ENCODE measurements around the gene ALDH4A1. TPM values are rescaled to one million over a fixed set of nuclear protein-coding genes. Genes with fewer than 3 reads are reported as not detected.

Gene ALDH4A1
- total and polyA plus RNA-seq, 9 of the 15 experiments (the other 6 are each of a cell fraction or from before 2014, with no cell fraction given) = 0.27 to 31.4 (median 16.6) TPM

DNA sequence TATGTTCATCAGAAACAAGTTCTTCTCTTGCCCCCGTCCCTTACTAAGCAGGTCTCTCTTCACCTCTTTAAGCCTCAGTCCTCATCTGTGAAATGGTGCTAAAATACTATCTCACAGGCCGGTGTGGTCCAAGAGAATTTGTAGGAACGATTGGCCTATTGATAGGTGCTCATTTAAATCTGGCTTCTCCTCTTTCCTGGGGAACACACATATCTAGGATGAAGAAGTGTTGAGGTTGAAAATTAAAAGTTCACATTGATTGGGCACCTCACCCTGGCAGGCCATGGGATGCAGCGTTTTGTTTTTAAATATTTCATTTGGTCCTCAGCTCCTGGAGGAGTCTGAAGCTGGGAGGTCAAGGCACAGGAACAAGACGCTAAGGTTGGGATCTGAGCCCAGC lies 34.0 kb downstream of the ALDH4A1 start (continued):
- no peak for TF ChIP-seq KAT8 (IDR thresholded peaks at IDR 0.05; ENCODE audit: low read depth)
- TF ChIP-seq ZNF282 (CRISPR knock-in tag; IDR thresholded peaks at IDR 0.05) = no peak
- TF ChIP-seq, protein P1, sequence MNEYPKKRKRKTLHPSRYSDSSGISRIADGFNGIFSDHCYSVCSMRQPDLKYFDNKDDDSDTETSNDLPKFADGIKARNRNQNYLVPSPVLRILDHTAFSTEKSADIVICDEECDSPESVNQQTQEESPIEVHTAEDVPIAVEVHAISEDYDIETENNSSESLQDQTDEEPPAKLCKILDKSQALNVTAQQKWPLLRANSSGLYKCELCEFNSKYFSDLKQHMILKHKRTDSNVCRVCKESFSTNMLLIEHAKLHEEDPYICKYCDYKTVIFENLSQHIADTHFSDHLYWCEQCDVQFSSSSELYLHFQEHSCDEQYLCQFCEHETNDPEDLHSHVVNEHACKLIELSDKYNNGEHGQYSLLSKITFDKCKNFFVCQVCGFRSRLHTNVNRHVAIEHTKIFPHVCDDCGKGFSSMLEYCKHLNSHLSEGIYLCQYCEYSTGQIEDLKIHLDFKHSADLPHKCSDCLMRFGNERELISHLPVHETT (CRISPR knock-in tag; conservative IDR thresholded peaks at IDR 0.05 in 1 of 2, IDR thresholded peaks at IDR 0.05 in 1 of 2) = no peak
- TF ChIP-seq SP1 (CRISPR knock-in tag; IDR thresholded peaks at IDR 0.05) = no peak
- TF ChIP-seq SIN3A (IDR thresholded peaks at IDR 0.05; ENCODE audit: borderline replicate concordance in 2 of 2, control insufficient read depth in 1 of 2, low read depth in 2 of 2, low read length in 2 of 2) = no peak
- TF ChIP-seq CXXC5 (CRISPR knock-in tag; IDR thresholded peaks at IDR 0.05) = no peak

DNA sequence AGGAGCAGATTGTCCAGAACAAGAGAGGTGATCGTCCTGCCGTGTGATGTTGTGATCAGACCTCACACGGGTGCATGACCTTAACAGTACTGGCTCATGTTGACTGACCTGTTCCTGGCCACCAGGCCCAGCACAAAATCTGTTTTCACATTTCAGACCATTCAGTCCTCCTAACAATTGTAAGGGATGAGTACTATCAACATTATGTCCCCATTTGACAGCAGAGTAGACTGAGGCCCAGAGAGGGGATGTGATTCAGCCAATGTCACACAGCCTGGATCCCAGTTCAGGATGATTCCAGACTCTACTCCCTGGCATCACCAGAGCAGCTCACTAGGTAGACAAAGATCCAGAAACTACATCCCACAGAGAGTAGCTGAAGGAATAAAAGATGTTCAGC lies 35.5 kb downstream of the ALDH4A1 start:
- WGBS (ENCODE audit: insufficient coverage, low coverage, missing lambda C conversion rate) = 6% methylated on average over 3 of the region's 3 CpGs
- Histone ChIP-seq H3K27me3 (ENCODE audit: control insufficient read depth in 2 of 2, insufficient read depth in 2 of 2, low read length in 2 of 2) (peaks cover 39 to 77% of the 10 kb centered on the region in 2 experiments), H3K4me3 (no peak overlapping the region), H4K20me1 (replicated peaks; ENCODE audit: control insufficient read depth, insufficient read depth, low read length) (peaks cover 18% of the 10 kb centered on the region), H3K27ac (ENCODE audit: extremely low read depth, low read depth, low read length) (no peak overlapping the region), H2AFZ (ENCODE audit: low read depth, low read length) (no peak overlapping the region), H3K4me2 (ENCODE audit: insufficient read depth, low read length) (no peak overlapping the region), H3K4me1 (replicated peaks in 1 of 2; ENCODE audit: control insufficient read depth in 2 of 2, insufficient read depth in 2 of 2, low read length in 2 of 2) (no peaks in the 10 kb centered on the region), H3K9me3 (replicated peaks; ENCODE audit: control insufficient read depth, insufficient read depth, low read depth, low read length) (no peaks in the 10 kb centered on the region), H3K9me1 (ENCODE audit: control insufficient read depth, insufficient read depth, low read length) (no peaks in the 10 kb centered on the region), H3K9ac (ENCODE audit: insufficient read depth in 1 of 2, low read depth in 2 of 2, low read length in 2 of 2) (no peak overlapping the region), H3K36me3 (ENCODE audit: control insufficient read depth, insufficient read depth, low read length) (no peaks in the 10 kb centered on the region), H3K79me2 (ENCODE audit: control insufficient read depth, insufficient read depth, low read length) (no peaks in the 10 kb centered on the region)
- POLR2A ChIA-PET = interaction anchor here (0.6 kb wide), 1 partner anchor 993 kb away, joined by 4 read pairs; no protein-coding TSS in a partner anchor
- ATAC-seq (no peak), FAIRE-seq (no peak), DNase-seq (ENCODE audit: extremely low read depth in 1 of 4, low spot score in 3 of 4) (no peak)
- in situ Hi-C loops (cut with MboI) (no loop called here), intact Hi-C loops (cut with micrococcal nuclease) (no loop called here)
- TF ChIP-seq SMARCA5 (IDR thresholded peaks at IDR 0.05) = 0 out of 2 replicates have a peak, but pooled peaks have one; percentile 32
- TF ChIP-seq CREM (IDR thresholded peaks at IDR 0.05; ENCODE audit: low read depth) = no peak
- peak in 1 of 2 experiments; percentile 36; a peak in 1 of 4 replicates for TF ChIP-seq KDM1A (IDR thresholded peaks at IDR 0.05)
- TF ChIP-seq BCOR (IDR thresholded peaks at IDR 0.05) = peak; percentile 53
- TF ChIP-seq TGIF2 (CRISPR knock-in tag; IDR thresholded peaks at IDR 0.05) = no peak
- peak; percentile 87 for TF ChIP-seq RBM25 (IDR thresholded peaks at IDR 0.05; ENCODE audit: low read depth, low read length, severe bottlenecking)
- no peak for TF ChIP-seq ZNF263 (CRISPR knock-in tag; IDR thresholded peaks at IDR 0.05; ENCODE audit: borderline replicate concordance)
- BruUV-seq (replicated peaks) = no TSS peak
- CTCF ChIA-PET (ENCODE audit: low intra/inter-chr PET ratio) = no interaction called here
